Cardiac muscle cell (in vitro differentiated cells and primary cell): ENCODE data around the gene FRA10AC1. TPM values are rescaled to one million over a fixed set of nuclear protein-coding genes. Genes with fewer than 3 reads are reported as not detected.

Source experiments
- DNase-seq, 2 donors: peaks; one replicate each; pipeline versions ENCODE4 v3.0.0 to v3.0.0-alpha.2; 2010 to 2017; ENCODE audit warnings: low read depth in 1 of 2, low spot score in 1 of 2
- H3K27ac ChIP-seq: fragments of 200-600 bp; sonication (generic); 2 replicates; pipeline ENCODE4 v1.5.1; 2016
- H3K27me3 ChIP-seq: fragments of 200-600 bp; sonication (generic); 2 replicates; pipeline ENCODE4 v1.6.0; 2016; ENCODE audit warnings: control low read depth
- H3K36me3 ChIP-seq: fragments of 200-600 bp; sonication (generic); 2 replicates; pipeline ENCODE4 v1.5.1; 2016; ENCODE audit warnings: control low read depth
- H3K4me1 ChIP-seq: fragments of 200-600 bp; sonication (generic); 2 replicates; pipeline ENCODE4 v1.8.1; 2017; ENCODE audit warnings: low read depth, mild to moderate bottlenecking, mixed run types
- H3K4me3 ChIP-seq: fragments of 200-600 bp; sonication (generic); 2 replicates; pipeline ENCODE4 v1.5.1; 2016; ENCODE audit warnings: mild to moderate bottlenecking
- H3K9me3 ChIP-seq: fragments of 200-600 bp; sonication (generic); 2 replicates; pipeline ENCODE4 v1.5.1; 2017; ENCODE audit warnings: low read depth, mild to moderate bottlenecking, control low read depth
- CTCF ChIP-seq: IDR thresholded peaks from 2 replicates; pipeline ENCODE4 v1.5.1; 2012; ENCODE audit warnings: low read depth, mild to moderate bottlenecking, low read length
- polyA plus RNA-seq: library from polyadenylated mRNA; unstranded; fragments of >200 nt; fragmentation: Nextera tagmentation; extraction: Ambion mirVana; gene quantifications from 2 replicates; pipeline ENCODE4 v1.2.1, GENCODE V29; 2016
- total RNA-seq: library from RNA; depleted of rRNA; stranded (reverse); fragments of >200 nt; gene quantifications from 2 replicates; pipeline ENCODE4 v1.2.3, GENCODE V29; 2016

The FRA10AC1 gene
- total RNA-seq (4.8 and 13.5 TPM in 2 replicates), polyA plus RNA-seq (18.2 and 21.6 TPM in 2 replicates)

GRCh38 chr10:93702210-93703001 lies at the start of gene FRA10AC1:
TSS of gene FRA10AC1 (minus strand) at chr10:93702592. CDS start at chr10:93700106, 2,486 bp downstream.
- H3K9me3 ChIP-seq, result no peaks in the 10 kb centered on the region
- H3K27me3 ChIP-seq, result no peaks in the 10 kb centered on the region
- peaks cover 9% of the 10 kb centered on the region for H3K4me1 ChIP-seq
- peak within 1 kb of the TSS; percentile 86 for H3K4me3 ChIP-seq
- H3K27ac ChIP-seq, result peak within 1 kb of the TSS; percentile 95
- DNase-seq, result peak; percentile 94
- TF ChIP-seq CTCF, result peak; percentile 38
- peaks cover 23% of the 10 kb centered on the region for H3K36me3 ChIP-seq

GRCh38 chr10:93751832-93752231 lies 49.4 kb upstream of the FRA10AC1 start:
- peak; percentile 40 to 43 for DNase-seq
- TF ChIP-seq CTCF, result no peak
- Histone ChIP-seq H3K27ac (no peak overlapping the region), H3K4me1 (peaks cover 6% of the 10 kb centered on the region), H3K9me3 (no peaks in the 10 kb centered on the region), H3K4me3 (no peak overlapping the region), H3K36me3 (no peaks in the 10 kb centered on the region), H3K27me3 (no peaks in the 10 kb centered on the region)

GRCh38 chr10:93751124-93751523 lies 48.7 kb upstream of the FRA10AC1 start:
- no peaks in the 10 kb centered on the region for H3K36me3 ChIP-seq
- no peaks in the 10 kb centered on the region for H3K27me3 ChIP-seq
- H3K9me3 ChIP-seq, result no peaks in the 10 kb centered on the region
- no peak for DNase-seq
- no peak overlapping the region for H3K27ac ChIP-seq
- no peak for TF ChIP-seq CTCF
- H3K4me3 ChIP-seq, result no peak overlapping the region
- H3K4me1 ChIP-seq, result peaks cover 6% of the 10 kb centered on the region

- Histone ChIP-seq H3K27me3 (no peaks in the 10 kb centered on the region), H3K27ac (no peak overlapping the region), H3K4me3 (no peak overlapping the region), H3K9me3 (no peaks in the 10 kb centered on the region), H3K36me3 (no peaks in the 10 kb centered on the region), H3K4me1 (peaks cover 6% of the 10 kb centered on the region)
- no peak for DNase-seq
- TF ChIP-seq CTCF, result no peak
Observed at GRCh38 chr10:93749218-93749799, 46.9 kb upstream of the FRA10AC1 start.

- Histone ChIP-seq H3K27me3 (no peaks in the 10 kb centered on the region), H3K9me3 (no peaks in the 10 kb centered on the region), H3K4me1 (peaks cover 6% of the 10 kb centered on the region), H3K36me3 (no peaks in the 10 kb centered on the region), H3K27ac (no peak overlapping the region), H3K4me3 (no peak overlapping the region)
- DNase-seq, result peak in 1 of 2 donors; percentile 95
- TF ChIP-seq CTCF, result no peak
Observed at GRCh38 chr10:93746844-93747284, 44.5 kb upstream of the FRA10AC1 start.
